OCI-LY1 (cell line): ENCODE results near the gene SSBP2.

Source experiments
- H2AFZ ChIP-seq: fragments of 200-600 bp; sonication (generic), shearing (Covaris generic); 2 replicates; pipeline ENCODE4 v1.6.0; 2014; ENCODE audit warnings: antibody characterized with exemption, mild to moderate bottlenecking, low read length
- H3F3A ChIP-seq: fragments of 200-600 bp; sonication (generic), shearing (Covaris generic); 2 replicates; pipeline ENCODE4 v1.6.0; 2014; ENCODE audit warnings: mild to moderate bottlenecking, antibody characterized with exemption, low read length, moderate library complexity; ENCODE audit not compliant: insufficient read depth
- H3K27ac ChIP-seq: fragments of 200-600 bp; sonication (generic); 2 replicates; pipeline ENCODE4 v1.5.1; 2014; ENCODE audit warnings: low read length, mixed run types, mild to moderate bottlenecking, low read depth; ENCODE audit not compliant: poor library complexity, severe bottlenecking
- H3K27me3 ChIP-seq: fragments of 200-600 bp; sonication (generic); 2 replicates; pipeline ENCODE4 v1.6.0; 2014; ENCODE audit warnings: antibody characterized with exemption, mild to moderate bottlenecking, low read length, moderate library complexity; ENCODE audit not compliant: insufficient read depth
- H3K36me3 ChIP-seq: fragments of 200-600 bp; sonication (generic); 2 replicates; pipeline ENCODE4 v1.6.1; 2014; ENCODE audit warnings: mild to moderate bottlenecking, antibody characterized with exemption, low read length, moderate library complexity, mixed read lengths; ENCODE audit not compliant: insufficient read depth
- H3K4me1 ChIP-seq: fragments of 200-600 bp; sonication (generic); 2 replicates; pipeline ENCODE4 v1.5.1; 2014; ENCODE audit warnings: mild to moderate bottlenecking, low read length, moderate library complexity; ENCODE audit not compliant: insufficient read depth, severe bottlenecking
- H3K4me2 ChIP-seq: fragments of 200-600 bp; sonication (generic), shearing (Covaris generic); 2 replicates; pipeline ENCODE4 v1.6.1; 2014; ENCODE audit warnings: low read length
- H3K4me3 ChIP-seq: fragments of 200-600 bp; sonication (generic); 2 replicates; pipeline ENCODE4 v1.5.1; 2014; ENCODE audit warnings: low read length, low read depth, mild to moderate bottlenecking, mixed read lengths; ENCODE audit not compliant: poor library complexity, severe bottlenecking
- H3K79me2 ChIP-seq: fragments of 200-600 bp; shearing (Covaris generic); 2 replicates; pipeline ENCODE4 v1.6.1; 2016; ENCODE audit warnings: mixed run types, low read length, mixed read lengths; ENCODE audit not compliant: insufficient read depth
- H3K9ac ChIP-seq: fragments of 200-600 bp; sonication (generic), shearing (Covaris generic); 2 replicates; pipeline ENCODE4 v1.6.1; 2014; ENCODE audit warnings: mild to moderate bottlenecking, low read length, mixed read lengths
- H3K9me2 ChIP-seq: fragments of 200-600 bp; sonication (generic), shearing (Covaris generic); 2 replicates; pipeline ENCODE4 v1.6.1; 2014; ENCODE audit warnings: low read depth, mild to moderate bottlenecking, low read length, mixed read lengths
- H3K9me3 ChIP-seq: fragments of 200-600 bp; shearing (Covaris generic); 2 replicates; pipeline ENCODE4 v1.6.1; 2014; ENCODE audit warnings: low read length, mixed read lengths
- H4K20me1 ChIP-seq: fragments of 200-600 bp; sonication (generic), shearing (Covaris generic); 2 replicates; pipeline ENCODE4 v1.6.0; 2016; ENCODE audit warnings: mild to moderate bottlenecking, low read length; ENCODE audit not compliant: insufficient read depth
- CTCF ChIP-seq: fragments of 200-600 bp; sonication (generic), shearing (Covaris generic); IDR thresholded peaks from 2 replicates; pipeline ENCODE4 v1.5.1; 2017; ENCODE audit warnings: mild to moderate bottlenecking, antibody characterized with exemption, low read length, moderate library complexity, mixed read lengths
- EZH2 ChIP-seq: fragments of 200-600 bp; sonication (generic), shearing (Covaris generic); IDR thresholded peaks from 2 replicates; pipeline ENCODE4 v1.8.0; 2017; ENCODE audit warnings: borderline replicate concordance, mixed run types, mild to moderate bottlenecking, antibody characterized with exemption, low read length, moderate library complexity, mixed read lengths

The SSBP2 gene

GRCh38 chr5:81760521-81760920 lies 9.6 kb upstream of the SSBP2 start:
- Histone ChIP-seq H3K36me3 (no peaks in the 10 kb centered on the region), H3K9ac (no peak overlapping the region), H3K4me2 (no peak overlapping the region), H3F3A (no peaks in the 10 kb centered on the region), H3K9me2 (no peaks in the 10 kb centered on the region), H3K27me3 (no peaks in the 10 kb centered on the region), H3K79me2 (no peaks in the 10 kb centered on the region), H3K4me1 (peaks cover 8% of the 10 kb centered on the region), H3K27ac (no peak overlapping the region), H4K20me1 (no peaks in the 10 kb centered on the region), H2AFZ (no peak overlapping the region), H3K9me3 (no peaks in the 10 kb centered on the region), H3K4me3 (no peak overlapping the region)
- TF ChIP-seq CTCF, result no peak
- TF ChIP-seq EZH2, result no peak

GRCh38 chr5:81759632-81760005 lies 8.7 kb upstream of the SSBP2 start:
- Histone ChIP-seq H4K20me1 (no peaks in the 10 kb centered on the region), H3F3A (no peaks in the 10 kb centered on the region), H3K4me1 (peaks cover 8% of the 10 kb centered on the region), H3K9me2 (no peaks in the 10 kb centered on the region), H3K36me3 (no peaks in the 10 kb centered on the region), H2AFZ (no peak overlapping the region), H3K4me2 (0 out of 2 replicates have a peak overlapping the region, but pooled peaks have one; percentile 21), H3K27ac (no peak overlapping the region), H3K79me2 (no peaks in the 10 kb centered on the region), H3K9ac (no peak overlapping the region), H3K4me3 (no peak overlapping the region), H3K9me3 (no peaks in the 10 kb centered on the region), H3K27me3 (no peaks in the 10 kb centered on the region)
- TF ChIP-seq CTCF (no peak), EZH2 (no peak)

- H3F3A ChIP-seq, result no peaks in the 10 kb centered on the region
- no peaks in the 10 kb centered on the region for H3K36me3 ChIP-seq
- TF ChIP-seq CTCF (no peak), EZH2 (no peak)
- H3K4me3 ChIP-seq, result no peak overlapping the region
- H3K9me2 ChIP-seq, result no peaks in the 10 kb centered on the region
- H3K9ac ChIP-seq, result no peak overlapping the region
- no peak overlapping the region for H3K4me2 ChIP-seq
- H4K20me1 ChIP-seq, result no peaks in the 10 kb centered on the region
- H3K27me3 ChIP-seq, result no peaks in the 10 kb centered on the region
- H2AFZ ChIP-seq, result no peak overlapping the region
- H3K27ac ChIP-seq, result no peak overlapping the region
- H3K4me1 ChIP-seq, result peaks cover 8% of the 10 kb centered on the region
- no peaks in the 10 kb centered on the region for H3K9me3 ChIP-seq
- no peaks in the 10 kb centered on the region for H3K79me2 ChIP-seq
These were observed 6.5 kb upstream of the SSBP2 start for GRCh38 chr5:81757404-81757803.
